Motor neuron (in vitro differentiated cells): ENCODE measurements around the gene MYO5A. TPM values are rescaled to one million over a fixed set of nuclear protein-coding genes. Genes with fewer than 3 reads are reported as not detected.
"Not testable (repeated sequence)": the region's sequence is repeated elsewhere in the genome, so short reads cannot be mapped to it uniquely, and the experiment has no call there.

Experiments
- ATAC-seq, 8 experiments: fragments of 200-7000 bp; cut with Tn5 transposase; replicated peaks in 6 of 8; 2 replicates each; pipeline ENCODE4 v1.8.0; 2021; ENCODE audit warnings: mild to moderate bottlenecking in 8 of 8, moderate library complexity in 8 of 8
- H3K27ac ChIP-seq, 2 donors: fragments of 250-450 bp; sonication (Bioruptor Pico); 2 replicates each; pipeline ENCODE4 v1.9.0; 2021; ENCODE audit warnings: antibody characterized with exemption in 2 of 2, mild to moderate bottlenecking in 2 of 2, moderate library complexity in 1 of 2
- H3K4me1 ChIP-seq, 2 donors: fragments of 250-450 bp; sonication (Bioruptor Pico); replicated peaks in 1 of 2; 2 replicates each; pipeline ENCODE4 v1.6.1; 2021; ENCODE audit warnings: antibody characterized with exemption in 2 of 2, mild to moderate bottlenecking in 2 of 2, moderate library complexity in 1 of 2
- H3K4me3 ChIP-seq, 5 donors: fragments of 250-450 bp; sonication (Bioruptor Pico); 2 replicates each; pipeline ENCODE4 v1.9.0; 2021; ENCODE audit warnings: antibody characterized with exemption in 5 of 5, mild to moderate bottlenecking in 5 of 5, moderate library complexity in 4 of 5
- WGBS, 10 experiments: fragments of 450-650 bp; shearing (Covaris generic); methylation state at CpG; one replicate each; pipeline ENCODE4 v1.0.0; 2022; 5-methylcytosine and 5-hydroxymethylcytosine counted together
- in situ Hi-C, 9 experiments: fragments of 400-800 bp; cut with MboI; loops; one replicate each; pipeline ENCODE4 v1.15.0; 2021; ENCODE audit warnings: low sequenced_read_pairs in 9 of 9, low pct_unique_long_range_greater_than_20kb in 2 of 9; ENCODE audit not compliant: unreplicated experiment in 9 of 9
- total RNA-seq, 8 experiments: library from RNA; unstranded; fragments of 300-600 nt; gene quantifications; 2 replicates each; pipeline versions ENCODE4 v1.2.3 to v1.2.4, GENCODE V29; 2022

The MYO5A gene
- total RNA-seq, 8 experiments from 2014 or later = 8.3 to 74.1 (median 39.8) TPM

DNA sequence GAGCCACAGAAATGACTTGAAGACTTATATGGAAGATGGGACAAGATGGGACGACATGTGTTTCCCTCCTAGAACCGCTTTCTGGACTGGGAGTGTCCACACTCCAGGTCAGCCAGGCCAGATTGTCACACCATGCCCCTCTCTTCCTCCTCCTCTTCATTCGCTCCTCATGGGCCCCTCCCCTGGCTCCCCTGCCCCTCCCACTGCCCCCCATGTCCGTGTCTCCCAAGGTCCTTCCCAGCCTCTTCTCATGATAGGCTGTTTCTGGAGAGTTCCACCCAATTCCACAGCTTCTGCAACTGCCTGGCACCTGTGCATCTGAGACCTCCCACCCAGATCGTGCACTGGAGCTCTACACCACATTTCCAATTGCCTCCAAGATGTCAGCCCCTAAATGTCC is 239.7 kb downstream of the MYO5A start:
- H3K27ac ChIP-seq = no peak overlapping the region

DNA sequence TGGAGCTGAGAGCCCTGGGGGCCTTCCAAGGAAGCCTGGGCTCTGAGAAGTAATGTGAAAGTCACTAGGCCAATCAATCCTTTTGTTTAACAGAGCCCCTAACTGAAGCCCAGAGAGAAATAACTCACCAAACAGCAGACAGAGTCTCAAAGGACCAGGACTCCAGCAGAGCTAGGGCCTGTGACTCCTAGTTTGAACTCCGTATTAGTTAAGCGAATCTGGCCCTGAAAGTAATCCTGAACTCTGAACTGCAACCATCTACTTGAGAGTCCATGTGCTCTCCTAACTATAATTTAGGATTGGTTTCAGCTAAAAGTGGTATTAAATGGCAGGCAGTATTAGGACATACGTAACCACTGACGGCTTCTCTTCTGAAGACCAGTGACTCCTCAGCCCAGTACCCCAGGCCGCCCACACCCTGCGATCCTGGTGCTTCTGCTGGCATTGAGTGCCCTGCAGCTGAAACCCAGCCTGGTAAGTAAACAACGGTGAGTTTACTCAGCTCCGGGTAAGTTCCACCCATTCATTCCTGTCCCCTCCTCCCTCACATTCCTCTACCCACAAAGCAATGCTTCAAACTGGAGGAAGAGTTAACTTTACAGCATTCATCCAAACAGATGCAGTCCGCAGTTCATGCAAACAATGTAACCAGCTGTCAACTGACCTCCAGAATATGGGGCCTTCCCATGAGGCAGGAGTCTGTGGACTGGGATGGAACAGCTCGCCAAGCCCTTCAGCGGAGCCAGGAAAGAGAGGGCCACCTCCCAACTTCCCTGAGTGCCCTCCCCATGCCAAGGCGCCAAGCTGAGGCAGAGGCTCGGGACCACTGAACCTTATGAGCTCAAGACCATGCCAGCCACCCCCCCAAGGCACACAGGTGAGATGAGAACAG is 240.4 kb downstream of the MYO5A start:
- Histone ChIP-seq H3K27ac (no peak overlapping the region), H3K4me1 (no peaks in the 10 kb centered on the region), H3K4me3 (no peak overlapping the region)
- WGBS, 10 experiments = 65 to 100% (median 87%) methylated on average over 1 to 10 of the region's 13 CpGs
- ATAC-seq = peak in 4 of 8 experiments; percentile 64 to 99 (median 88)
- in situ Hi-C loops = no loop called here

More for the DNA sequence above, 239.7 kb downstream of the MYO5A start:
- no peak for ATAC-seq
- in situ Hi-C loops = no loop called here
- 0 to 17% methylated on average over 1 of the region's 5 CpGs; no CpG with 5 or more reads in 8 of the 10 experiments for WGBS, 10 experiments
- H3K4me1 ChIP-seq = no peaks in the 10 kb centered on the region
- no peak overlapping the region for H3K4me3 ChIP-seq

DNA sequence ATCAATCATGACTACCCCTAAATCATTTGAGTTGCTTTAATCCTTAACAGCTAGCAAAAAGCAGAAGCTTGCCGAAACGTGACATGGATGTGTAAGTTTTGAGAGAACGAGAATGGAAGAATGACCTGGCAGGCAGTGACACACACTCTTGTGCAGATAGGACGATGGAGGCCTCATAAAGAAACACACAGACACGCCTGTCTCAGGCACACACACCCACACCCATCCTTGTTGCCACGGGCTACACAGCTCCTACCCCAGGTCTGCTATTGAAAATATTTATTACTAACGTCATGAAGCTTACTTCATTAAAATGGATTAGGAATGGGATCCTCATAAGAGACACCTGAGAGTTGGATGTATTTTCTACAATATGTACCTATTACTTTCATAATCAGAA is 241.6 kb downstream of the MYO5A start:
- in situ Hi-C loops = no loop called here
- no peak overlapping the region for H3K4me3 ChIP-seq
- no peak overlapping the region for H3K27ac ChIP-seq
- H3K4me1 ChIP-seq = no peaks in the 10 kb centered on the region
- 49 to 100% (median 76%) methylated on average over 1 to 7 of the region's 7 CpGs for WGBS, 10 experiments
- ATAC-seq = peak in 2 of 8 experiments; percentile 46 to 86

DNA sequence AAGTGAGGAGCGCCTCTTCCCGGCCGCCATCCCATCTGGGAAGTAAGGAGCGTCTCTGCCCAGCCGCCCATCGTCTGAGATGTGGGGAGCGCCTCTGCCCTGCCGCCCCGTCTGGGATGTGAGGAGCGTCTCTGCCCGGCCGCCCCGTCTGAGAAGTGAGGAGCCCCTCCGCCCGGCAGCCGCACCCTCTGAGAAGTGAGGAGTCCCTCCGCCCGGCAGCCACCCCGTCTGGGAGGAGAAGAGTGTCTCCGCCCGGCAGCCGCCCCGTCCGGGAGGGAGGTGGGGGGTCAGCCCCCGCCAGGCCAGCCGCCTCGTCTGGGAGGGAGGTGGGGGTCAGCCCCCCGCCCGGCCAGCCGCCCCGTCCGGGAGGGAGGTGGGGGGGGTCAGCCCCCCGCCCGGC is 242.7 kb downstream of the MYO5A start:
- ATAC-seq, in situ Hi-C loops, H3K4me3 ChIP-seq, H3K27ac ChIP-seq, H3K4me1 ChIP-seq: not testable (repeated sequence)
- no CpG with 5 or more reads among the region's 34 CpGs for WGBS, 10 experiments

DNA sequence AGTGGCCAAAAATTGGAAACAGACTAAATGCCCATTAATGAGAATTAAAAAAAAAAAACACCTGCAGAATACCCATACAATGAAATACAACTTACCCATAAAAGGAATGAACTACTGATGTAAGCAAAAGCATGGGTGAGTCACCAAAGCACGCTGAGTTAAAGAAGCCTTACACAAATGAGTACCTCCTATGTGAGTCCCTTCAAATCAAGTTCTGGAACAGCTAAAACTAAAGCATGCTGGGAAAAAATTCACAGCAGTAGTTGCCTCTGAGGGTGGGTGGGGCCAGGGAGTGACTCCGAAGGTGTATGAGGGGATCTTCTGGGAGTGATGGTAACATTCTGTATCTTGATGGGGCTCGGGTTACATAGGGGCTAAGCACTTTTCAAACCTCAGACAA is 244.5 kb downstream of the MYO5A start:
- H3K27ac ChIP-seq = no peak overlapping the region
- peak in 3 of 8 experiments; percentile 7 to 53 (median 40) for ATAC-seq
- no peak overlapping the region for H3K4me3 ChIP-seq
- H3K4me1 ChIP-seq = peaks cover 0 to 5% of the 10 kb centered on the region in 2 donors
- in situ Hi-C loops = no loop called here
- 27 to 89% (median 63%) methylated on average over 1 to 3 of the region's 3 CpGs; no CpG with 5 or more reads in 4 of the 10 experiments for WGBS, 10 experiments

DNA sequence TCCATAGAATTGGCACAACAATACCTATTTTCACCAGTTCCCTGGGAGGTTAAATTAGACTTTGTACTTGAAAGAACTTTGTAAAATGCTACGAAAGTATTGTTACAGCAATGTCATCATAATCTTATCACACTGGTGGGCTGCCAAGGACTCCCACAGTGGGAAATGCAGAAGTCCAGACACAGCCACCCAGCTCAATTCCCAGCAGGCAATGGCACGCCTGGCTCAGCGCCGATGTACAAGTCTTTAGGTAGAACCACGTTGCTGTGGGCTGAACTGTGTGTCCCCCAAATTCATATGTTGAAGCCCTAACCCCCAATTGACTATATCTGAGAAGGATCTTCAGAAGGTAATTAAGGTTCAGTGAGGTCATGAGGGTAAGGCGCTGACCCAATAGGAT is 245.4 kb downstream of the MYO5A start:
- no peak for ATAC-seq
- in situ Hi-C loops = no loop called here
- peaks cover 0 to 5% of the 10 kb centered on the region in 2 donors for H3K4me1 ChIP-seq
- H3K4me3 ChIP-seq = no peak overlapping the region
- H3K27ac ChIP-seq = no peak overlapping the region
- WGBS, 10 experiments = 73 to 100% (median 91%) methylated on average over 2 to 6 of the region's 6 CpGs; no CpG with 5 or more reads in 4 of the 10 experiments

DNA sequence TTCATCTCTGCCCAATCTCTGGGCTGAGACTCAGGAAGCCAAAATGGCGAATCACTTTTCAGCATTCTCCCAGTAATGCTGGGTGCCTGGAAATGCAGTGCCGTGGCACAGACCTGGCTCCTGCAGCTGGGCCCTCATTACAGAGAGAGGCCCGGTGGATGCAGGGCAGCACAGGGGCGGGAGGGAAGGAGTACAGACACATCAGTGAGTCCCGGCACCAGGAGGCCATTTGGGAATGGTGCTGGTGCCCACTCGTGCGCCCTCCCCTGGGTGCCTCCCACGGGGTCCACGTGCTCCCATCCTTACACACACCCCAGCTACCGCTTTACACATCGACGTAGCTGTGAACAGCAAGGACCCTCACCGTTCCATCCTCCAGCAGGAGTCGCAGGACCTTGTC is 246.3 kb downstream of the MYO5A start:
- 0 to 100% (median 83%) methylated on average over 1 to 8 of the region's 14 CpGs; no CpG with 5 or more reads in 3 of the 10 experiments for WGBS, 10 experiments
- ATAC-seq = no peak
- peaks cover 0 to 5% of the 10 kb centered on the region in 2 donors for H3K4me1 ChIP-seq
- no peak overlapping the region for H3K4me3 ChIP-seq
- in situ Hi-C loops = no loop called here
- H3K27ac ChIP-seq = no peak overlapping the region

DNA sequence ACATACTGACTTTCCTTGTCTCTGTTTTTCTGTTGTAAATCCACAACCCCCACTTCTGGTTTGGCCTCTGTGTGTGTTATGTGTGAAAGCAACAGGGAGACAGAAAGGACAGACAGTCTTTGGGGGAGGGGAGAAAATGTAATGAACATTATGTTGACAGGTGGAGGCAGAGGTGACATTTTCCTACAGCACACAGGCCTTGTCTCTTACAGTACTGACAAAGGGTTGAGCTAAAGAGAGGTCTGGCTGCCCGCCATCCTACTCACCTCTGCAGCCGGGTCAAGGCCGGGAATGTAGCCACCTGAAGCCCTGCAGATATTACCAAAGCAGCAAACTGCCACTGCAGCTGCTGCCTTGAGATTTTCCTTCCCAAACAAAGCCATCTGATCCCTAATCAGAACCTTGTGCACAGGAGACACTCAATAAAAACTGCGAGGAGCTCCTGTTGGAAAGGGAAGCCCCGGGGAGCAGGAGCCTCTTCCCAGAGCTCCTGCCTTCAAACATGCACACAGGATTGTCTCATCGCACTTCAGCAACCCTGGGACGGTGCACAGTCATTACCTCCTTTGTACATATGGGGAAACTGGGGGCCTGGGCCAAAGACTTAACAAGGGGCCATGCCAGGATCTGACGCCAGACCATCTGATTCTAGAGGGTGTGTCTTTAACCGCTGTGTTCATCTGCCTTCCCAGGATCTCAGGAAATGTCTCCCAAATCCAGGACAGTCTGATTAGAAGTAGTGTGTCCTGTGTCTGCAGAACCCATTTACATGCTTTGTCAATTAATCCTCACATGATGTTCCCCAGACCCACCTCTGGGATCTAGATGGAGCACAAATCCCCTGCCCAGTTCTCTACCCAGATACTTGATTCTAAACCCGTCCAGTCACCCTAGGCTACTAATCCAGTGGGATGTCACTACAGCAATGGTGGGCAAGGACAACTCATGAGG is 247.3 kb downstream of the MYO5A start:
- 20 to 92% (median 57%) methylated on average over 1 to 4 of the region's 10 CpGs; no CpG with 5 or more reads in 3 of the 10 experiments for WGBS, 10 experiments
- Histone ChIP-seq H3K27ac (no peak overlapping the region), H3K4me3 (no peak overlapping the region), H3K4me1 (peaks cover 0 to 5% of the 10 kb centered on the region in 2 donors)
- in situ Hi-C loops = no loop called here
- ATAC-seq = peak in 1 of 8 experiments; percentile 22

DNA sequence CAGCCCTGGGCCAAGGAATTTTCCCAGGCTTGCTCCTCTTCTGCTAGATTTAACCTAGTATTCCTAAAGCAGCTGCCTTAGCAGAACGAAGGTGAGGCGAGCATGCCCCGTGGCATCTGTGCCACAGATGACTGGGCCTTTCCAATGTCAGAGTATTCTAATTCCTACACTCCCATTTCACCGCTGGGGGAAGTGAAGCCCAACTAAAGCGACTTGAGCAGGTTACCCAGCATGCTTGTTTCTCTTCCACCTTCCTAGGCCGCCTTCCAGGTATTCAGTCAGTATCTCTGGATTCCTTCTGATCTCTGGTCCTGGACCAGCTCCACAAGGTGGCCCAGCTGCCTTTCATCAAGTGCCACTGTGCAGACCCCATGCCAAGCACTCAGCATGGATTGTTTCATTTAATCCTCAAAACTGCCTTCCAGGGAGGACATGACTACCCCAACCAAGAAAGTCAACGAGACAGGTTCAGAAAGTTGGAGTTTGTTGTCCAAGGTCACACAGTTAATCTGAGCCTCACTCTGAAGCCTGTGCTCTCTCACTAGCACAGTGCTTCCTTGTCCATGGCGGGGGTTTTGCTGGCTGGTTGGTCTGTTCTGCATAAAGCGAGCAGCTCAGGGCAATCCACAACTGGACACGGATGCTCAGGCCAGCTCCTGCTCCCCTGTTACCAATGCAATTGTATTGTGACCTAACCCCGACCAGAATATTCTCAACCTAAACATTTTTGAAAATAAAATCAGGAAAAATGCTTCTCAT is 248.2 kb downstream of the MYO5A start:
- Histone ChIP-seq H3K4me1 (peaks cover 0 to 5% of the 10 kb centered on the region in 2 donors), H3K4me3 (no peak overlapping the region), H3K27ac (no peak overlapping the region)
- 45 to 100% (median 84%) methylated on average over 1 to 7 of the region's 11 CpGs; no CpG with 5 or more reads in 1 of the 10 experiments for WGBS, 10 experiments
- ATAC-seq = no peak
- in situ Hi-C loops = no loop called here

DNA sequence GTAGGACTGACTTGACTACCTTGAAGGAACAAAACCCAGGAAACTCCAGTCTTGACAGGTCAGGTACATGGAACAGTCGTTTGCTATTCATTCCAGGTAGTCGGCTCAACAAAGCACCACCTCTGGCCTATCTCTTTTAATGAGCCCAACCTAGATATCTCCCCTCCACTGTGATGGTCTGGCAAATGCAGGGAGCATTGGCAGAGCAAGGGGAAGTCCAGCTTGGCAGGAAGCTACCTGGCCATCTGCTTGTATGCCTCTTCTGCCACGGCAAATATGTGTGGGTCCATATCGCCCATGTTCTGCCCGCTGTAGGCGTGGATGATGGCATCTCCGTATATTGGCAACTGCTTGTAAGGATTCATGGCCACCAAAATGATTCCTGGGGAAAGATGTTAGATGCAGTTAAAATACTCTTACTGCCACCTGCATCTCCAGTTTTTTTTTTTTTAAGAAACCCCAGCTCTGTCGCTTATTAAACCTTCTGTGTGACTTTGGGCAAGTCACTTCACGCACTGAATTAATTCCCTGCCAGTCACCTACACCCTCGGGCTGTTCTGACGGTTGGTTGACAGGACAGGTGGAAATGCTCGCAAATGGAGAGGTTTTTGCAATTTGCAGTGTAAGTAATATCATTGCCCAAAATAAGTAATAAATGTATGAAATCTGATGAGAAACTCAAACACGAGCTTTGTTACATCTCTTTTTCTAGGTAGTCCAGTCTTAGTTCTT is 249.9 kb downstream of the MYO5A start:
- ATAC-seq = no peak
- WGBS, 10 experiments = 26 to 100% (median 90%) methylated on average over 1 to 9 of the region's 13 CpGs
- no peak overlapping the region for H3K4me3 ChIP-seq
- in situ Hi-C loops = no loop called here
- H3K4me1 ChIP-seq = peaks cover 0 to 5% of the 10 kb centered on the region in 2 donors
- no peak overlapping the region for H3K27ac ChIP-seq

DNA sequence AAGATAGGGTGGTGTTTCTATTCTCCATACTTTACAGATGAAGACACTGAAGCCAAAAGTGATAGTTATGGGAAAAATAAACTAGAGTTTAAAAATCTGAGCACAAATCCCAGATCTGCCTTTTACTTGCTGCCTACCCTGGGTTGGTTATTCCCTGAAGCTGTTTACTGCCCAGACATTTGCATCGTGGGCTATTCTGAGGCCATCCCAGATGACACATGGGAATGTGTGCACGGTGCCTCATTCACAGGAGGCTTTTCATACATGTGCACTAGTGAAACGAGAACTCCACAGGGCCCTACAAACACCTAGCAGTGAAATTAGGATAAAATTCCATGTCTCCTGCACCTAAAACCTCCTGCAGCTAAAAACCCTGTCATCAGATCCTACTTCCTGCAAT is 250.5 kb downstream of the MYO5A start:
- in situ Hi-C loops = no loop called here
- Histone ChIP-seq H3K27ac (no peak overlapping the region), H3K4me1 (peaks cover 0 to 5% of the 10 kb centered on the region in 2 donors), H3K4me3 (no peak overlapping the region)
- 0 to 100% (median 54%) methylated on average over 1 to 3 of the region's 3 CpGs; no CpG with 5 or more reads in 2 of the 10 experiments for WGBS, 10 experiments
- peak in 3 of 8 experiments; percentile 63 to 72 (median 70) for ATAC-seq

DNA sequence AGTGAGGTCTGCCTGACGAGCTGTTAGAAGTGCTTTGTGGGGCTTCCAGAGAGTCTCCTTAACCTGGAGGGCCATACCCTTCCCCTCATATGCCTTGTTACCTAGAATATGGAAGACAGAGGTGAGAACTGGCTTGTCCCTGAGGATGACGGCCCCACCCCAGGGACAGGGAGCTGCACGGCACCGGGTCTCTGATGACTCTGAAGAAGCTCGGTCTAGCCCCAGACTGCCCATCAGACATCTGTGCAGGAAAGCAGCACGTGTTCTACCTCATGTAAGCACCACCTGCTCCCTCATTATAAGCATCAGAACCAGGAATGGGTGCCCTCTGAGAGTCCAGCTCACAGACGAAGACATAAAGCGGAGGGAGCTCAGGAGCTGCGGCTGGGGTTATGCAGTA is 251.1 kb downstream of the MYO5A start:
- peaks cover 0 to 5% of the 10 kb centered on the region in 2 donors for H3K4me1 ChIP-seq
- in situ Hi-C loops = no loop called here
- H3K4me3 ChIP-seq = no peak overlapping the region
- WGBS, 10 experiments = 60 to 100% (median 90%) methylated on average over 1 to 7 of the region's 9 CpGs; no CpG with 5 or more reads in 3 of the 10 experiments
- ATAC-seq = no peak
- no peak overlapping the region for H3K27ac ChIP-seq
